Measurements from ENCODE around the gene DPEP1. TPM values are rescaled to one million over a fixed set of nuclear protein-coding genes. Genes with fewer than 3 reads are reported as not detected.
A peak's percentile ranks its signal among the peaks of the same experiment; 100 is the strongest.

DPEP1 gene
- total RNA-seq, 1 experiment from 2014 or later, result 8.1 TPM

- no peaks in the 10 kb centered on the region for H3K27me3 Mint-ChIP-seq (ENCODE audit: insufficient read depth, unreplicated experiment)
- ChIA-PET POLR2A (interaction anchor here (0.6 kb wide), 1 partner anchor 131 kb away, joined by 3 read pairs; no protein-coding TSS in a partner anchor), CTCF (no interaction called here)
- H3K4me3 Mint-ChIP-seq (ENCODE audit: unreplicated experiment), result peak overlapping the region; percentile 48
- no peaks in the 10 kb centered on the region for H3K9me3 Mint-ChIP-seq (ENCODE audit: unreplicated experiment)
- H3K4me1 Mint-ChIP-seq (ENCODE audit: low read depth, unreplicated experiment), result peaks cover 26% of the 10 kb centered on the region
- intact Hi-C loops (cut with micrococcal nuclease; ENCODE audit: unreplicated experiment), result no loop called here
- Histone ChIP-seq H3K27me3 (replicated peaks; ENCODE audit: control insufficient read depth, insufficient read depth, low read length) (no peaks in the 10 kb centered on the region), H3K4me3 (ENCODE audit: low read depth, low read length) (no peak overlapping the region), H3K4me1 (peaks cover 28% of the 10 kb centered on the region), H3K9me3 (no peaks in the 10 kb centered on the region), H3K36me3 (ENCODE audit: control insufficient read depth, insufficient read depth, low read length) (peaks cover 20% of the 10 kb centered on the region)
- TF ChIP-seq, protein P1, sequence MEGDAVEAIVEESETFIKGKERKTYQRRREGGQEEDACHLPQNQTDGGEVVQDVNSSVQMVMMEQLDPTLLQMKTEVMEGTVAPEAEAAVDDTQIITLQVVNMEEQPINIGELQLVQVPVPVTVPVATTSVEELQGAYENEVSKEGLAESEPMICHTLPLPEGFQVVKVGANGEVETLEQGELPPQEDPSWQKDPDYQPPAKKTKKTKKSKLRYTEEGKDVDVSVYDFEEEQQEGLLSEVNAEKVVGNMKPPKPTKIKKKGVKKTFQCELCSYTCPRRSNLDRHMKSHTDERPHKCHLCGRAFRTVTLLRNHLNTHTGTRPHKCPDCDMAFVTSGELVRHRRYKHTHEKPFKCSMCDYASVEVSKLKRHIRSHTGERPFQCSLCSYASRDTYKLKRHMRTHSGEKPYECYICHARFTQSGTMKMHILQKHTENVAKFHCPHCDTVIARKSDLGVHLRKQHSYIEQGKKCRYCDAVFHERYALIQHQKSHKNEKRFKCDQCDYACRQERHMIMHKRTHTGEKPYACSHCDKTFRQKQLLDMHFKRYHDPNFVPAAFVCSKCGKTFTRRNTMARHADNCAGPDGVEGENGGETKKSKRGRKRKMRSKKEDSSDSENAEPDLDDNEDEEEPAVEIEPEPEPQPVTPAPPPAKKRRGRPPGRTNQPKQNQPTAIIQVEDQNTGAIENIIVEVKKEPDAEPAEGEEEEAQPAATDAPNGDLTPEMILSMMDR (IDR thresholded peaks at IDR 0.05; ENCODE audit: insufficient read depth in 1 of 2, low read depth in 1 of 2, low read length in 1 of 2, severe bottlenecking in 1 of 2, unreplicated experiment in 1 of 2), result peak; percentile 54 to 61
- no TSS peak for BruUV-seq (replicated peaks)
- DNase-seq, result peak; percentile 60 to 65
- peak overlapping the region; percentile 81 for H3K27ac Mint-ChIP-seq (ENCODE audit: unreplicated experiment)
- peaks cover 97% of the 10 kb centered on the region for H3K36me3 Mint-ChIP-seq (ENCODE audit: insufficient read depth, unreplicated experiment)
Observed at GRCh38 chr16:89565506-89566372, 47.7 kb upstream of the DPEP1 start.

- intact Hi-C loops (cut with micrococcal nuclease; ENCODE audit: unreplicated experiment), result no loop called here
- POLR2A ChIA-PET, result no interaction called here
- peaks cover 11% of the 10 kb centered on the region for H3K36me3 ChIP-seq (ENCODE audit: control insufficient read depth, insufficient read depth, low read length)
- H3K9me3 Mint-ChIP-seq (ENCODE audit: unreplicated experiment), result no peaks in the 10 kb centered on the region
- no TSS peak for BruUV-seq (replicated peaks)
- TF ChIP-seq, protein P1 (IDR thresholded peaks at IDR 0.05; ENCODE audit: insufficient read depth in 1 of 2, low read depth in 1 of 2, low read length in 1 of 2, severe bottlenecking in 1 of 2, unreplicated experiment in 1 of 2), result no peak
- no peaks in the 10 kb centered on the region for H3K27me3 Mint-ChIP-seq (ENCODE audit: insufficient read depth, unreplicated experiment)
- peak; percentile 57 to 66 for DNase-seq
- peak overlapping the region; percentile 22 for H3K4me3 Mint-ChIP-seq (ENCODE audit: unreplicated experiment)
- H3K9me3 ChIP-seq, result no peaks in the 10 kb centered on the region
- peaks cover 31% of the 10 kb centered on the region for H3K4me1 Mint-ChIP-seq (ENCODE audit: low read depth, unreplicated experiment)
- peaks cover 83% of the 10 kb centered on the region for H3K36me3 Mint-ChIP-seq (ENCODE audit: insufficient read depth, unreplicated experiment)
- H3K27me3 ChIP-seq (replicated peaks; ENCODE audit: control insufficient read depth, insufficient read depth, low read length), result no peaks in the 10 kb centered on the region
- no peak overlapping the region for H3K4me3 ChIP-seq (ENCODE audit: low read depth, low read length)
- peak overlapping the region; percentile 80 for H3K27ac Mint-ChIP-seq (ENCODE audit: unreplicated experiment)
- peaks cover 28% of the 10 kb centered on the region for H3K4me1 ChIP-seq
- CTCF ChIA-PET, result no interaction called here
Observed at GRCh38 chr16:89567656-89568594, 45.5 kb upstream of the DPEP1 start.

All from Caco-2 (cell line).